ENCODE results near the gene SNRNP25. TPM values are rescaled to one million over a fixed set of nuclear protein-coding genes. Genes with fewer than 3 reads are reported as not detected.

SNRNP25 gene
- total and polyA plus RNA-seq, 2 experiments from 2014 or later: 12.1 to 31.5 TPM

DNA sequence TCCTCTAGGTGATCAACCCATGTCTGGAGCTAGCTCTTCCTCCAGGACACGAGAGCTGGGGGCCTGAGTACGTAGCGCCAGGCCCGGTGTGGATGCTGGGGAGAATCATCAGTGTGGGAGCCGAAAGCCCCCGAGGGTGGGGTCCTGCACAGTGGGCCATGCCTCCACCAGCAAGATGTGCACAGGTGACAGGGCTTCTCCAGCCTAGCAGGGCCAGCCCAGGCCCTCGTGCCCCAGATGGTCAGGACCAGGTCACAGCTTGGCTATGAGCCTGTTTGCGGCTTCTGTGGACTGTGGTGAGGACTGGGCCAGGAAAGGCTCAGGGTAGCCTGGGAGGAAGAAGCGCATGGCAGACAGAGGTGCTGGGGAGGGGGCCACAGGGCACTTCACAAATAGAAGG is 32.2 kb downstream of the SNRNP25 start:
- Histone ChIP-seq H2AFZ (no peak overlapping the region), H3K4me3 (no peak overlapping the region), H3K4me1 (ENCODE audit: insufficient read depth) (peaks cover 24% of the 10 kb centered on the region), H3K4me2 (ENCODE audit: unreplicated experiment) (no peak overlapping the region), H3K9me3 (ENCODE audit: low read depth) (no peaks in the 10 kb centered on the region), H3K9me2 (ENCODE audit: insufficient read depth) (no peaks in the 10 kb centered on the region), H4K20me1 (ENCODE audit: insufficient read depth) (no peaks in the 10 kb centered on the region), H3K27ac (0 out of 2 replicates have a peak overlapping the region, but pooled peaks have one; percentile 74), H3K36me3 (ENCODE audit: low read depth) (peaks cover 10% of the 10 kb centered on the region; the same call in 1 of the 2 replicates), H3K27me3 (replicated peaks; ENCODE audit: insufficient read depth) (no peaks in the 10 kb centered on the region), H3K79me2 (ENCODE audit: insufficient read depth) (peaks cover 20% of the 10 kb centered on the region), H3K9ac (peak overlapping the region; percentile 44), H3F3A (ENCODE audit: insufficient read depth) (peaks cover 25% of the 10 kb centered on the region)
- 77 to 82% methylated on average over 9 of the region's 9 CpGs for WGBS, 2 experiments (ENCODE audit: low coverage in 1 of 2, low lambda C conversion rate in 2 of 2, missing lambda C conversion rate in 2 of 2)
- TF ChIP-seq EZH2 (IDR thresholded peaks at IDR 0.05; ENCODE audit: insufficient read depth, poor library complexity, severe bottlenecking): no peak
- TF ChIP-seq EZH2phosphoT487 (IDR thresholded peaks at IDR 0.05; ENCODE audit: insufficient read depth, low read depth): no peak
- no peak for DNase-seq
- in situ Hi-C loops (cut with MboI): no loop called here

DNA sequence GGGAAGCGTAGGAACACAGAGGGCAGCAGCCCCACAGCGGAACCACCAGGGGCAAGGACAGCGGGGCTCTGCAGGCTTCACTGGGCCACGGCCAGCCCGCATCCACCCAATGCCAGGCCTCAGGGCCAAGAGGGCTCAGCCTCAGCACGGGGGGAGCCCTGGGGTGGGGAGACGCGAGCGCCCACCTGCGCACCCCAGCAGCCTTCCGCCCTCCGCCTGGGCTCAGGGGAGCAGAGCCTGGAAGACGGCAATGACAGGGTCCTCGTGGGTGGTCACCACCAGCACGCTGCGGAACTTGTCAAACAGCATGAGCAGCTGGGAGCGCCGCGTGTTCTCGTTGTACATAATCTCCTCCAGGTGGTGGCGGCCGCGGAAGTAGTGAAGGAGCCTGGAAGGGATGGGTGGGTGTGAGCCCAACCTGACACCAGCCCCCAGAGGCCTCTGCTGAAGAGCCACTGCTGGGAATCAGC is 32.9 kb downstream of the SNRNP25 start:
- H3F3A ChIP-seq (ENCODE audit: insufficient read depth): peaks cover 25% of the 10 kb centered on the region
- no peak overlapping the region for H3K27ac ChIP-seq
- no peaks in the 10 kb centered on the region for H4K20me1 ChIP-seq (ENCODE audit: insufficient read depth)
- H3K4me2 ChIP-seq (ENCODE audit: unreplicated experiment): no peak overlapping the region
- 76 to 89% methylated on average over 17 to 20 of the region's 23 CpGs for WGBS, 2 experiments (ENCODE audit: low coverage in 1 of 2, low lambda C conversion rate in 2 of 2, missing lambda C conversion rate in 2 of 2)
- H2AFZ ChIP-seq: no peak overlapping the region
- in situ Hi-C loops (cut with MboI): no loop called here
- no peak for TF ChIP-seq EZH2 (IDR thresholded peaks at IDR 0.05; ENCODE audit: insufficient read depth, poor library complexity, severe bottlenecking)
- TF ChIP-seq EZH2phosphoT487 (IDR thresholded peaks at IDR 0.05; ENCODE audit: insufficient read depth, low read depth): no peak
- no peaks in the 10 kb centered on the region for H3K9me2 ChIP-seq (ENCODE audit: insufficient read depth)
- peaks cover 10% of the 10 kb centered on the region; the same call in 1 of the 2 replicates for H3K36me3 ChIP-seq (ENCODE audit: low read depth)
- H3K79me2 ChIP-seq (ENCODE audit: insufficient read depth): peaks cover 15% of the 10 kb centered on the region; the same call in 1 of the 2 replicates
- no peak for DNase-seq
- peaks cover 24% of the 10 kb centered on the region for H3K4me1 ChIP-seq (ENCODE audit: insufficient read depth)
- H3K4me3 ChIP-seq: no peak overlapping the region
- no peak overlapping the region for H3K9ac ChIP-seq
- H3K27me3 ChIP-seq (replicated peaks; ENCODE audit: insufficient read depth): no peaks in the 10 kb centered on the region
- no peaks in the 10 kb centered on the region for H3K9me3 ChIP-seq (ENCODE audit: low read depth)

DNA sequence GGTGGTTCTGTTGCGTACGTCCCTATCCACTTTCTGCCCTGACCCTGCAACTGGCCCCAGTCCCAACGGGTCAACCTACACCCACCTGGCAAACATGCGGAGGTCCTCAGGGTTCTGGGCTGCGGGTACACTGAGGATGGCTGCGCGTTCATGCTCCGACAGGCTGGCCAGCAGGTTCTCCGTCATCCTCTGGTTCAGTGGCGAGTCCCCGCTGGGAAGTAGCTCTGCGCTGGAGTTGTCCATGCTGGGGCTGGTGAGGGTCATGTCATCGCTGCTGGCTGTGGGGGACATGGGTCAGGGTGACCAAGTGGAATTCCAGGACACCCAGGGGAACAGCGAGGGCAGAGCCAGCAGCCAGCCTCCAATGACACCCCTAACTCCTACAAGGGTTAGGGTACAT is 35.0 kb downstream of the SNRNP25 start:
- no peaks in the 10 kb centered on the region for H4K20me1 ChIP-seq (ENCODE audit: insufficient read depth)
- peaks cover 23% of the 10 kb centered on the region for H3K4me1 ChIP-seq (ENCODE audit: insufficient read depth)
- H3K79me2 ChIP-seq (ENCODE audit: insufficient read depth): peaks cover 11% of the 10 kb centered on the region; the same call in 1 of the 2 replicates
- WGBS, 2 experiments (ENCODE audit: low coverage in 1 of 2, low lambda C conversion rate in 2 of 2, missing lambda C conversion rate in 2 of 2): 88 to 90% methylated on average over 14 of the region's 14 CpGs
- H3K9me3 ChIP-seq (ENCODE audit: low read depth): no peaks in the 10 kb centered on the region
- peaks cover 19% of the 10 kb centered on the region for H3F3A ChIP-seq (ENCODE audit: insufficient read depth)
- H3K27ac ChIP-seq: no peak overlapping the region
- no peaks in the 10 kb centered on the region for H3K27me3 ChIP-seq (replicated peaks; ENCODE audit: insufficient read depth)
- H3K4me3 ChIP-seq: no peak overlapping the region
- no peaks in the 10 kb centered on the region for H3K9me2 ChIP-seq (ENCODE audit: insufficient read depth)
- H2AFZ ChIP-seq: no peak overlapping the region
- in situ Hi-C loops (cut with MboI): no loop called here
- no peak overlapping the region for H3K9ac ChIP-seq
- no peak for DNase-seq
- TF ChIP-seq EZH2 (IDR thresholded peaks at IDR 0.05; ENCODE audit: insufficient read depth, poor library complexity, severe bottlenecking): no peak
- no peak overlapping the region for H3K4me2 ChIP-seq (ENCODE audit: unreplicated experiment)
- peaks cover 9% of the 10 kb centered on the region; the same call in 1 of the 2 replicates for H3K36me3 ChIP-seq (ENCODE audit: low read depth)

DNA sequence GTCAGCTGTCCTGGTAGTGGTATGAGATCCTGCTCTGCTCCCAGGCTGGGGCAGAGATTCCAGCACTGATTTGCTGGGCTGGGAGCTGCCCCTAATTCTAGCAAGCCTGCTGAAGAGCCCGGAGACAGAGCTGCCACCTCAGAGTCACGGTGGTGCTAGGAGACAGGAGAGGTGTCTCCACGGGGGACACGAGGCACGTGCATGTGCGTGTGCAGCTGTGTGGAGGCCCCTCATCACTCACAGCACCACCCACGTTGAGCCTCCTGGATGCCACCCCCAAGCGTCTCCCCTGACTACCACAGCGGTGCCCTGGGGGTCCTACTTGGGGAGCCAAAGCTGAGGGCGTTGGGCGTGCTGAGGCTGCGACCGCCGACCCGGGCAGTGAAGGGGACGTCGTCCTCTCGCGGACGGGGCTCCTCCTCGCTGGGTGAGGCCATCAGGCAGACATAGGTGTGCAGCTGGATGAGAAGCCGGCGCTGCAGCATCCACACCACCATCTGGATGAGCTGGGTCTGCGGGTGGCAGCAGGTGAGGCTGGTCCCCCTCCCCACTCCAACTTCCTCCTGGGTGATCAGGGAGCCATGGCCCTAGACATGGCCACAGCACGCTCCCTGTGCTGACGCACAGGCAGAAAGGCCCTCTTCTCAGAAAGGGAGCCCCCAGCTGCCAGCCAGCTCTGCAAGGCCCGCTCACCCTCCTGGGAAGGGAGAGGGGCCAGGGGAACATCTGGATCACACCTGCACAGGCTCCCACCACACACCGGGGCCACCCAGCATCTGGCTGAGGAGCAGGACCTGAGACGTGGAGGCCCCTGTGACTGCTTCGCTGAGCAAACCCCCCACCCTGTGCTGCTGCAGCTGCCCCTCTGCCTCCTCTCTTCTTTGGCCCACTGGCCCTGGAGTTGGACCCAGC is 36.0 kb downstream of the SNRNP25 start:
- no peaks in the 10 kb centered on the region for H3K9me2 ChIP-seq (ENCODE audit: insufficient read depth)
- no peak overlapping the region for H3K4me2 ChIP-seq (ENCODE audit: unreplicated experiment)
- no peak overlapping the region for H3K4me3 ChIP-seq
- DNase-seq: no peak
- no peaks in the 10 kb centered on the region for H4K20me1 ChIP-seq (ENCODE audit: insufficient read depth)
- H3K27ac ChIP-seq: no peak overlapping the region
- H3K27me3 ChIP-seq (replicated peaks; ENCODE audit: insufficient read depth): no peaks in the 10 kb centered on the region
- in situ Hi-C loops (cut with MboI): no loop called here
- peaks cover 8% of the 10 kb centered on the region; the same call in 1 of the 2 replicates for H3K36me3 ChIP-seq (ENCODE audit: low read depth)
- no peak overlapping the region for H3K9ac ChIP-seq
- TF ChIP-seq EZH2phosphoT487 (IDR thresholded peaks at IDR 0.05; ENCODE audit: insufficient read depth, low read depth): no peak
- TF ChIP-seq EZH2 (IDR thresholded peaks at IDR 0.05; ENCODE audit: insufficient read depth, poor library complexity, severe bottlenecking): no peak
- 73 to 83% methylated on average over 27 to 30 of the region's 30 CpGs for WGBS, 2 experiments (ENCODE audit: low coverage in 1 of 2, low lambda C conversion rate in 2 of 2, missing lambda C conversion rate in 2 of 2)
- H3K9me3 ChIP-seq (ENCODE audit: low read depth): no peaks in the 10 kb centered on the region
- H3F3A ChIP-seq (ENCODE audit: insufficient read depth): peaks cover 15% of the 10 kb centered on the region
- peaks cover 13% of the 10 kb centered on the region for H3K4me1 ChIP-seq (ENCODE audit: insufficient read depth)
- peaks cover 11% of the 10 kb centered on the region; the same call in 1 of the 2 replicates for H3K79me2 ChIP-seq (ENCODE audit: insufficient read depth)
- H2AFZ ChIP-seq: no peak overlapping the region
